Measurements from ENCODE around the gene WAPL. TPM values are rescaled to one million over a fixed set of nuclear protein-coding genes. Genes with fewer than 3 reads are reported as not detected.

WAPL gene
- total RNA-seq, 2 donors from 2014 or later = 24.1 to 38.9 TPM

DNA sequence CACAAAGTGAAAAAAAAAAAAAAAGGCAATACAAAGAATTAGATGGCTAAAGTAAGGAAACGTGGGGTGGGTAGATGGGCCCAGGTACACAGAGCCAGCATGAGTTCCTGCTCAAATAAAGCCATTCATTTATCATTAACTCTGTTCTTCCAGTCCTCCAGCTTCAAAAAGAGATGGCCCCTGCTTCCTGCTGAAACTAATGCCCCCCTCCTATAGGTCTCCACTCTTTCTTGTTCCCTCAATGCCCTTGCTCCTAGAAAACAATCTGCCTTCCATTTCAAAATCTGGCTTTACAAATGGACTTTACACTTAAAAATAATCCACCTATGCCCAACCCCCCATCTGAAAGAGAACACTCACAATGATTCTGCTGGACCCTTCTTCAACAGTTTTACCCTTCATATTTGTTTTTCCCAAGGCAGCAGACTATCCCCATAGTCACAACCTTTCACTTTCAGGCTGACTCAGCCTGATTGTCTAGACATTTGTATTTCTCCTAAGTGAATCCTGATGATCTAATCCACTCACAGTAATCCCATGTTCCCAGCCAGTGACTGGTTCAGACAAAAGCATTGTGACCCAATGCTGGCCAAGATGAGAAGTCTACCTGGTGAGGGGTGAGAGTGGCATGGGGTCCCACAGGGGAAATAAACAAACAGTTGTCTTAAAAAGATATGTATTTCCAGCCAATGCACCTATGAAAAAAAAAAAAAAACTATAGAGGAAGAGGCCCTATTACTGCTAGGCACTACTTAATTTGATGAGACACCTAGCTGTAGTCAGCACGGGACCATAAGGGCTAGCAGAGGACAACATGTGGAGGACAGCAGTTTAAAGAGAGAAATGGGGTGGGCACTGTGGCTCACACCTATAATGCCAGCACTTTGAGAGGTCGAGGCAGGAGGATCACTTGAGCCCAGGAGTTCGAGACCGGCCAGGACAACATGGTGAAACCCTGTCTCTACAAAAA is 80.4 kb downstream of the WAPL start:
- DNase-seq (no peak), ATAC-seq (no peak)
- TF ChIP-seq, protein P1, sequence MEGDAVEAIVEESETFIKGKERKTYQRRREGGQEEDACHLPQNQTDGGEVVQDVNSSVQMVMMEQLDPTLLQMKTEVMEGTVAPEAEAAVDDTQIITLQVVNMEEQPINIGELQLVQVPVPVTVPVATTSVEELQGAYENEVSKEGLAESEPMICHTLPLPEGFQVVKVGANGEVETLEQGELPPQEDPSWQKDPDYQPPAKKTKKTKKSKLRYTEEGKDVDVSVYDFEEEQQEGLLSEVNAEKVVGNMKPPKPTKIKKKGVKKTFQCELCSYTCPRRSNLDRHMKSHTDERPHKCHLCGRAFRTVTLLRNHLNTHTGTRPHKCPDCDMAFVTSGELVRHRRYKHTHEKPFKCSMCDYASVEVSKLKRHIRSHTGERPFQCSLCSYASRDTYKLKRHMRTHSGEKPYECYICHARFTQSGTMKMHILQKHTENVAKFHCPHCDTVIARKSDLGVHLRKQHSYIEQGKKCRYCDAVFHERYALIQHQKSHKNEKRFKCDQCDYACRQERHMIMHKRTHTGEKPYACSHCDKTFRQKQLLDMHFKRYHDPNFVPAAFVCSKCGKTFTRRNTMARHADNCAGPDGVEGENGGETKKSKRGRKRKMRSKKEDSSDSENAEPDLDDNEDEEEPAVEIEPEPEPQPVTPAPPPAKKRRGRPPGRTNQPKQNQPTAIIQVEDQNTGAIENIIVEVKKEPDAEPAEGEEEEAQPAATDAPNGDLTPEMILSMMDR (IDR thresholded peaks at IDR 0.05) = no peak
- no peak for TF ChIP-seq POLR2A (IDR thresholded peaks at IDR 0.05)
- Histone ChIP-seq H3K36me3 (replicated peaks in 1 of 2; ENCODE audit: insufficient read depth in 1 of 2, low read depth in 2 of 2) (peaks cover 0 to 6% of the 10 kb centered on the region in 2 donors), H3K27ac (peak overlapping the region in 2 of 4 donors; percentile 13 to 15), H3K4me1 (peaks cover 43% of the 10 kb centered on the region), H3K9me3 (no peaks in the 10 kb centered on the region), H3K27me3 (no peaks in the 10 kb centered on the region), H3K4me3 (no peak overlapping the region)
- 91 to 95% methylated on average over 5 of the region's 5 CpGs for WGBS, 2 donors
- intact Hi-C loops (cut with DNase I) = no loop called here

DNA sequence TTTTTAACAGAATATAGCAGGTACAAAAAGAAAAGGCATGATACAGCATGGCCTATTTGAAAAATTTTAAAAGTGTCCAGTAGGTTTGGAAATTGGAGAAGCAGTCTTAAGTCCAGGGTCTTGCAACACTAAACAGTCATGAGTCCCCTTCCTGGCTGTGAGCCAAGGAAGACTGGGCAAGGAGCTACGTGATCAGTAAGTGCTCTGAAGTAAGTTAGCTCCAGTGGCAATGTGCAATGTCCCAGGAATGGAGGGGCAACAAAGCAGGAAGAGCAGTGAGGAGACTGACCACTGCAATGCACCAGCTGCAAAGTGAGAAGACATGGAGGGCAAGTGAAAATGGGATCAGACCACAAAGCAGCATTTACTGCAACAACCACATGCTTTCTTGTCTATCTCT is 82.0 kb downstream of the WAPL start:
- Histone ChIP-seq H3K36me3 (replicated peaks in 1 of 2; ENCODE audit: insufficient read depth in 1 of 2, low read depth in 2 of 2) (peaks cover 0 to 2% of the 10 kb centered on the region in 2 donors), H3K27ac (peak overlapping the region in 2 of 4 donors; percentile 22), H3K4me3 (no peak overlapping the region), H3K9me3 (no peaks in the 10 kb centered on the region), H3K27me3 (no peaks in the 10 kb centered on the region), H3K4me1 (peaks cover 46% of the 10 kb centered on the region)
- ATAC-seq = no peak
- peak; percentile 41 to 83 (median 65) for DNase-seq
- intact Hi-C loops (cut with DNase I) = no loop called here
- TF ChIP-seq POLR2A (IDR thresholded peaks at IDR 0.05) = no peak
- TF ChIP-seq, protein P1 (IDR thresholded peaks at IDR 0.05) = peak in 1 of 7 experiments; percentile 12
- WGBS, 2 donors = 4 to 17% methylated on average over 1 of the region's 1 CpG

DNA sequence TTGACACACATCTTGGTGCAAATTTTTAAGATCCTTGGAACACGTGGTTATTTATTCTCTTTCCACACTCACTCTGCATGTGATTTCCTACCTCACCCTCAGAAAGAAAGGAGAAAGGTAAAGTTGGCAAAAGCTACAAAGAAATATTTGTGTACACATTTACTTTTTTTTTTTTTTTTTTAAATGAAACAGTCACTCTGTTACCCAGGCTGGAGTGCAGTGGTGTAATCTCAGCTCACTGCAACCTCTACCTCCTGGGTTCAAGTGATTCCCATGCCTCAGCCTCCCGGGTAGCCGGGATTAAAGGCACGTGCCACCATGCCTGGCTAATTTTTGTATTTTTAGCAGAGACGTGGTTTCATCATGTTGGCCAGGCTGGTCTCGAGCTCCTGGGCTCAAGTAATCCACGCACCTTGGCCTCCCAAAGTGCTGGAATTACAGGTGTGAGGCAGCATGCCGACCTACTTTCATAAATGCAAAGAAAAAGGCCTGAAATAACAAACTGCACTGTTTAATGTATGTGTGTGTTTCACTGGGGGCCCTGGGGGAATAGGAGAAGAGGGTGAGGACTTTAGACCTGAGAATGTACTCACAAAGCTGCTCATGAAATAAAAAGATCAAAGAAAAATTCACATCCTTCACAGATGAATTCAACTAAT is 83.4 kb downstream of the WAPL start:
- H3K27me3 ChIP-seq = no peaks in the 10 kb centered on the region
- peak overlapping the region; percentile 63 to 69 (median 64) for H3K27ac ChIP-seq
- DNase-seq (no peak), ATAC-seq (peak; percentile 45)
- peaks cover 46% of the 10 kb centered on the region for H3K4me1 ChIP-seq
- no peaks in the 10 kb centered on the region for H3K9me3 ChIP-seq
- peaks cover 0 to 2% of the 10 kb centered on the region in 2 donors for H3K36me3 ChIP-seq (replicated peaks in 1 of 2; ENCODE audit: insufficient read depth in 1 of 2, low read depth in 2 of 2)
- H3K4me3 ChIP-seq = no peak overlapping the region
- intact Hi-C loops (cut with DNase I) = no loop called here
- no peak for TF ChIP-seq POLR2A (IDR thresholded peaks at IDR 0.05)
- TF ChIP-seq, protein P1 (IDR thresholded peaks at IDR 0.05) = no peak
- WGBS, 2 donors = 40 to 41% methylated on average over 8 of the region's 8 CpGs

DNA sequence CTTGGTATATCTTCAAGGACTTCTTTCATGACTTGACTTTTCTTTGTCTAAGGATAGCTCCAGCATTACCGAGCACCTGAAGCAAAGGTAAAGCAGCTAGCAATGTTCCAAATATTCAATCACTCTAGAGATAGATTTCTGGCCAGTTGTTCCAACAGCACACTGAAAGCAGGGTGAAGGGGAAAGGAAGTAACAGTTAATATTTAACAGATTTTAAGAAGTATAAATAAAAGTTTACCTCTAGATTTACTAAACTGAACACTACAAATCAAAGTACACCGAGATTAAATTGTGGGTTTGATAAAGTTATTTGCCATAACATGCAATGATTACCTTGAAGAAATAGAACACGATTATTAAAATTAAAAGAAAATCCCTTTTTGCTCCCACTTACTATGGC is 84.1 kb downstream of the WAPL start:
- intact Hi-C loops (cut with DNase I) = no loop called here
- no peak overlapping the region for H3K4me3 ChIP-seq
- H3K27me3 ChIP-seq = no peaks in the 10 kb centered on the region
- H3K4me1 ChIP-seq = peaks cover 46% of the 10 kb centered on the region
- peak overlapping the region; percentile 63 to 69 (median 64) for H3K27ac ChIP-seq
- ATAC-seq = peak; percentile 68
- H3K36me3 ChIP-seq (replicated peaks in 1 of 2; ENCODE audit: insufficient read depth in 1 of 2, low read depth in 2 of 2) = no peaks in the 10 kb centered on the region
- TF ChIP-seq, protein P1 (IDR thresholded peaks at IDR 0.05) = no peak
- TF ChIP-seq POLR2A (IDR thresholded peaks at IDR 0.05) = no peak
- no peaks in the 10 kb centered on the region for H3K9me3 ChIP-seq
- 14 to 25% methylated on average over 3 of the region's 3 CpGs for WGBS, 2 donors
- DNase-seq = no peak
